ENCODE data around the gene LRMDA. TPM values are rescaled to one million over a fixed set of nuclear protein-coding genes. Genes with fewer than 3 reads are reported as not detected.
A peak's percentile ranks its signal among the peaks of the same experiment; 100 is the strongest.

Gene LRMDA
- total and polyA plus RNA-seq, 2 of the 13 experiments (the other 11 are each of a cell fraction or from before 2014, with no cell fraction given) = 13.4 to 22.0 TPM

DNA sequence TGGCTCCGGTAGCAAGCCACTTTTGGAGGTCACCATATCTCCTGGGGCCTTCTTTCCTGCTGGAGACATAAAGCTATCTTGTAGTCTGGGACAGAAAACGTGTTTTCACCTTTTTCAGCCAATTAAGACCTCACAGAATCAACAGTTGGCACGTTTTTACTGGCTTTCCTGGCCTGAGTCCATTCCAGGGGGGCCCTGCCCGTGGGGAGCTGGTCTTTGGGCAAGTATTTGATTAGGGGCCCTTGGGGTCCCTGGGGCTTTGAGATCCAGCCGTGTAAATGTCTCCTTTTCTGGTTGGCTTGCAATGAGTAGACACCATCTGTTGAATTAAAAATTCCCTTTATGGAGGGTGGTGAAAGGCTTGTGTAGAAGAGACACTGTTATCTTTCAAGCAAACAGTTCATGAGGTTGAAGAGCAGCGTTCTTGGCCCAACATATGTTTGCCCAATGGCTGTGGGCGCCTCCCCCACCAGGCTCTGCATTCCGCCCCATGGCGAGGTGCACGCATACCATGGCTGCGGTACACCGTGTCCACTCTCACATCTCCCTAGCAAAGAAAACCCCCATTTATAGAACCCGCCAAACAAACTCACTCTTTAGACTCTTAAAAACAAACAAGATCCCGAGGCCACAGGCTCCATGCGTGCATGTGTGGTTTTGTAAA, 593.2 kb downstream of the LRMDA start (continued):
- no peak for TF ChIP-seq ATAD3A (CRISPR knock-in tag; IDR thresholded peaks at IDR 0.05)
- TF ChIP-seq ZSCAN25 (CRISPR knock-in tag; IDR thresholded peaks at IDR 0.05) = peak; percentile 57; the same call in 1 of the 2 replicates
- no peak for TF ChIP-seq ZFAT (CRISPR knock-in tag; conservative IDR thresholded peaks at IDR 0.05)
- TF ChIP-seq USF2 (IDR thresholded peaks at IDR 0.05; ENCODE audit: low read depth, low read length) = no peak
- TF ChIP-seq USF2 (CRISPR knock-in tag; IDR thresholded peaks at IDR 0.05; ENCODE audit: borderline replicate concordance) = no peak; the same call in 1 of the 2 replicates
- no peak for TF ChIP-seq SP4 (CRISPR knock-in tag; IDR thresholded peaks at IDR 0.05)
- TF ChIP-seq ZNF598 (CRISPR knock-in tag; IDR thresholded peaks at IDR 0.05; ENCODE audit: borderline replicate concordance) = 0 out of 2 replicates have a peak, but pooled peaks have one; percentile 74
- TF ChIP-seq ZKSCAN1 (IDR thresholded peaks at IDR 0.05; ENCODE audit: low read length) = no peak
- TF ChIP-seq, protein P1, sequence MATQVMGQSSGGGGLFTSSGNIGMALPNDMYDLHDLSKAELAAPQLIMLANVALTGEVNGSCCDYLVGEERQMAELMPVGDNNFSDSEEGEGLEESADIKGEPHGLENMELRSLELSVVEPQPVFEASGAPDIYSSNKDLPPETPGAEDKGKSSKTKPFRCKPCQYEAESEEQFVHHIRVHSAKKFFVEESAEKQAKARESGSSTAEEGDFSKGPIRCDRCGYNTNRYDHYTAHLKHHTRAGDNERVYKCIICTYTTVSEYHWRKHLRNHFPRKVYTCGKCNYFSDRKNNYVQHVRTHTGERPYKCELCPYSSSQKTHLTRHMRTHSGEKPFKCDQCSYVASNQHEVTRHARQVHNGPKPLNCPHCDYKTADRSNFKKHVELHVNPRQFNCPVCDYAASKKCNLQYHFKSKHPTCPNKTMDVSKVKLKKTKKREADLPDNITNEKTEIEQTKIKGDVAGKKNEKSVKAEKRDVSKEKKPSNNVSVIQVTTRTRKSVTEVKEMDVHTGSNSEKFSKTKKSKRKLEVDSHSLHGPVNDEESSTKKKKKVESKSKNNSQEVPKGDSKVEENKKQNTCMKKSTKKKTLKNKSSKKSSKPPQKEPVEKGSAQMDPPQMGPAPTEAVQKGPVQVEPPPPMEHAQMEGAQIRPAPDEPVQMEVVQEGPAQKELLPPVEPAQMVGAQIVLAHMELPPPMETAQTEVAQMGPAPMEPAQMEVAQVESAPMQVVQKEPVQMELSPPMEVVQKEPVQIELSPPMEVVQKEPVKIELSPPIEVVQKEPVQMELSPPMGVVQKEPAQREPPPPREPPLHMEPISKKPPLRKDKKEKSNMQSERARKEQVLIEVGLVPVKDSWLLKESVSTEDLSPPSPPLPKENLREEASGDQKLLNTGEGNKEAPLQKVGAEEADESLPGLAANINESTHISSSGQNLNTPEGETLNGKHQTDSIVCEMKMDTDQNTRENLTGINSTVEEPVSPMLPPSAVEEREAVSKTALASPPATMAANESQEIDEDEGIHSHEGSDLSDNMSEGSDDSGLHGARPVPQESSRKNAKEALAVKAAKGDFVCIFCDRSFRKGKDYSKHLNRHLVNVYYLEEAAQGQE (IDR thresholded peaks at IDR 0.05; ENCODE audit: borderline replicate concordance in 1 of 2, low read depth in 1 of 2, low read length in 2 of 2) = peak in 1 of 2 experiments; percentile 53; a peak in 1 of 4 replicates
- TF ChIP-seq, protein P2, sequence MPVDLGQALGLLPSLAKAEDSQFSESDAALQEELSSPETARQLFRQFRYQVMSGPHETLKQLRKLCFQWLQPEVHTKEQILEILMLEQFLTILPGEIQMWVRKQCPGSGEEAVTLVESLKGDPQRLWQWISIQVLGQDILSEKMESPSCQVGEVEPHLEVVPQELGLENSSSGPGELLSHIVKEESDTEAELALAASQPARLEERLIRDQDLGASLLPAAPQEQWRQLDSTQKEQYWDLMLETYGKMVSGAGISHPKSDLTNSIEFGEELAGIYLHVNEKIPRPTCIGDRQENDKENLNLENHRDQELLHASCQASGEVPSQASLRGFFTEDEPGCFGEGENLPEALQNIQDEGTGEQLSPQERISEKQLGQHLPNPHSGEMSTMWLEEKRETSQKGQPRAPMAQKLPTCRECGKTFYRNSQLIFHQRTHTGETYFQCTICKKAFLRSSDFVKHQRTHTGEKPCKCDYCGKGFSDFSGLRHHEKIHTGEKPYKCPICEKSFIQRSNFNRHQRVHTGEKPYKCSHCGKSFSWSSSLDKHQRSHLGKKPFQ (CRISPR knock-in tag; IDR thresholded peaks at IDR 0.05; ENCODE audit: insufficient replicate concordance) = no peak
- TF ChIP-seq, protein P3, sequence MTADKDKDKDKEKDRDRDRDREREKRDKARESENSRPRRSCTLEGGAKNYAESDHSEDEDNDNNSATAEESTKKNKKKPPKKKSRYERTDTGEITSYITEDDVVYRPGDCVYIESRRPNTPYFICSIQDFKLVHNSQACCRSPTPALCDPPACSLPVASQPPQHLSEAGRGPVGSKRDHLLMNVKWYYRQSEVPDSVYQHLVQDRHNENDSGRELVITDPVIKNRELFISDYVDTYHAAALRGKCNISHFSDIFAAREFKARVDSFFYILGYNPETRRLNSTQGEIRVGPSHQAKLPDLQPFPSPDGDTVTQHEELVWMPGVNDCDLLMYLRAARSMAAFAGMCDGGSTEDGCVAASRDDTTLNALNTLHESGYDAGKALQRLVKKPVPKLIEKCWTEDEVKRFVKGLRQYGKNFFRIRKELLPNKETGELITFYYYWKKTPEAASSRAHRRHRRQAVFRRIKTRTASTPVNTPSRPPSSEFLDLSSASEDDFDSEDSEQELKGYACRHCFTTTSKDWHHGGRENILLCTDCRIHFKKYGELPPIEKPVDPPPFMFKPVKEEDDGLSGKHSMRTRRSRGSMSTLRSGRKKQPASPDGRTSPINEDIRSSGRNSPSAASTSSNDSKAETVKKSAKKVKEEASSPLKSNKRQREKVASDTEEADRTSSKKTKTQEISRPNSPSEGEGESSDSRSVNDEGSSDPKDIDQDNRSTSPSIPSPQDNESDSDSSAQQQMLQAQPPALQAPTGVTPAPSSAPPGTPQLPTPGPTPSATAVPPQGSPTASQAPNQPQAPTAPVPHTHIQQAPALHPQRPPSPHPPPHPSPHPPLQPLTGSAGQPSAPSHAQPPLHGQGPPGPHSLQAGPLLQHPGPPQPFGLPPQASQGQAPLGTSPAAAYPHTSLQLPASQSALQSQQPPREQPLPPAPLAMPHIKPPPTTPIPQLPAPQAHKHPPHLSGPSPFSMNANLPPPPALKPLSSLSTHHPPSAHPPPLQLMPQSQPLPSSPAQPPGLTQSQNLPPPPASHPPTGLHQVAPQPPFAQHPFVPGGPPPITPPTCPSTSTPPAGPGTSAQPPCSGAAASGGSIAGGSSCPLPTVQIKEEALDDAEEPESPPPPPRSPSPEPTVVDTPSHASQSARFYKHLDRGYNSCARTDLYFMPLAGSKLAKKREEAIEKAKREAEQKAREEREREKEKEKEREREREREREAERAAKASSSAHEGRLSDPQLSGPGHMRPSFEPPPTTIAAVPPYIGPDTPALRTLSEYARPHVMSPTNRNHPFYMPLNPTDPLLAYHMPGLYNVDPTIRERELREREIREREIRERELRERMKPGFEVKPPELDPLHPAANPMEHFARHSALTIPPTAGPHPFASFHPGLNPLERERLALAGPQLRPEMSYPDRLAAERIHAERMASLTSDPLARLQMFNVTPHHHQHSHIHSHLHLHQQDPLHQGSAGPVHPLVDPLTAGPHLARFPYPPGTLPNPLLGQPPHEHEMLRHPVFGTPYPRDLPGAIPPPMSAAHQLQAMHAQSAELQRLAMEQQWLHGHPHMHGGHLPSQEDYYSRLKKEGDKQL (CRISPR knock-in tag; IDR thresholded peaks at IDR 0.05; ENCODE audit: low read depth) = peak; percentile 47; the same call in 1 of the 2 replicates
- no peak for TF ChIP-seq SCMH1 (CRISPR knock-in tag; IDR thresholded peaks at IDR 0.05; ENCODE audit: borderline replicate concordance)
- peak; percentile 47 for TF ChIP-seq AGO2 (optimal IDR thresholded peaks at IDR 0.05; ENCODE audit: low read depth, low read length)
- no peak for TF ChIP-seq PLRG1 (conservative IDR thresholded peaks at IDR 0.05)
- TF ChIP-seq NFKB2 (CRISPR knock-in tag; IDR thresholded peaks at IDR 0.05; ENCODE audit: borderline replicate concordance) = peak; percentile 66; the same call in 1 of the 2 replicates
- TF ChIP-seq FOXA3 (CRISPR knock-in tag; IDR thresholded peaks at IDR 0.05) = peak; percentile 89

Measured in HepG2 (cell line).